ENCODE data around the gene ZSCAN10. TPM values are rescaled to one million over a fixed set of nuclear protein-coding genes. Genes with fewer than 3 reads are reported as not detected.

ZSCAN10 gene
- total and polyA plus RNA-seq, 2 donors (not counting 3 experiments of a cell fraction or from before 2014, with no cell fraction given): not detected

DNA sequence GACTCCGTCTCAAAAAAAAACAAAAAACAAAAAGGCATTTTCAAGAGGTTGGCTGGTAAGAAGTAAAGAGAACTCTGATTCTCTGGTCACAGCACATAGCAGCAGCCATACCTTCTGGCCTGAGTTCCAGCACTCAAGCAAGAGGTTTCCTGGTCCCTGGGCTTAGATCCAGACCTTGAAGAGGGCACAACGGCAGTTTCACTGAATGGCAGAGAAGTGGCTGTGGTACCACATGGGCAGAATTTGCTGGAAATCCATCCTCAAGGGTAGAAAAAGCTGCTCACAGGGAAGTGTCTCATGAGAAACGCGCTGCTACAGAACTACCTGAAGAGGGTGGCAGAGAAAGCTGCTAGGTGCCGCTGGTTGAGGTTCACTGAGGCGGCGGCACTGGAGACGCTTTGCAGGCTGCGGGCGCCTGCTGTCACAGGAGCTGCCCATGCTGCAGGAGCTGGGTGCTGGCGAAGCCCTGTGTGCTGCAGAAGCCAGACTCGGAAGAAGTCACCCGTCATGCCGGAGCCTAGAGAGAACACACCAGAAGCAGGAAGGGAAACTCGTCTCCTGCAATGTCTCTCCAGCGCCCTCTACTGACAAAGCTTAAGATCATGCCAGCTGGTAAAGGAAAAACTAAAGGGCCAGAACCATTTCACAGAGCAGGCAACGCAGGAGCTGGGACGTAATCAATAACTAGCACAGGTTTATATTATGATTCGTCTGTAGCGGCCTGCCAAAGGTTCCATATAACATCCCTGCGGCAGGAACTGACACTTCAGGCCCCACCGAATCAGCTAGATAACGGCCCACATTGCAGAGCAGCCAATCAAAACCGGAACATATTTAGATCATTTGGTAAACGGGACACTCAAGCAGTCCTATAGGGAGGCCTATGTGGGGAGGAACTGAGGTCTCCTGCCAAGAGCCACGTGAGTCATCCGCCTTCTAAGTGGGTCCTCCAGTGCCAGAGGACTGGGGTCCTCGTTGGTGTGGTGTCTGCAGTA, 30.3 kb upstream of the ZSCAN10 start:
- FAIRE-seq: peak; percentile 98
- TF ChIP-seq POLR2AphosphoS5 (IDR thresholded peaks at IDR 0.05; ENCODE audit: insufficient read depth, low read depth, low read length) (peak; percentile 69), POLR2A (IDR thresholded peaks at IDR 0.05; ENCODE audit: low read depth, low read length) (peak; percentile 48), JUN (IDR thresholded peaks at IDR 0.05; ENCODE audit: borderline replicate concordance, insufficient read depth, insufficient read length, low read depth) (no peak), GATA2 (IDR thresholded peaks at IDR 0.05; ENCODE audit: insufficient read depth, insufficient read length, low read depth, low read length) (no peak)
- TF ChIP-seq, protein P1, sequence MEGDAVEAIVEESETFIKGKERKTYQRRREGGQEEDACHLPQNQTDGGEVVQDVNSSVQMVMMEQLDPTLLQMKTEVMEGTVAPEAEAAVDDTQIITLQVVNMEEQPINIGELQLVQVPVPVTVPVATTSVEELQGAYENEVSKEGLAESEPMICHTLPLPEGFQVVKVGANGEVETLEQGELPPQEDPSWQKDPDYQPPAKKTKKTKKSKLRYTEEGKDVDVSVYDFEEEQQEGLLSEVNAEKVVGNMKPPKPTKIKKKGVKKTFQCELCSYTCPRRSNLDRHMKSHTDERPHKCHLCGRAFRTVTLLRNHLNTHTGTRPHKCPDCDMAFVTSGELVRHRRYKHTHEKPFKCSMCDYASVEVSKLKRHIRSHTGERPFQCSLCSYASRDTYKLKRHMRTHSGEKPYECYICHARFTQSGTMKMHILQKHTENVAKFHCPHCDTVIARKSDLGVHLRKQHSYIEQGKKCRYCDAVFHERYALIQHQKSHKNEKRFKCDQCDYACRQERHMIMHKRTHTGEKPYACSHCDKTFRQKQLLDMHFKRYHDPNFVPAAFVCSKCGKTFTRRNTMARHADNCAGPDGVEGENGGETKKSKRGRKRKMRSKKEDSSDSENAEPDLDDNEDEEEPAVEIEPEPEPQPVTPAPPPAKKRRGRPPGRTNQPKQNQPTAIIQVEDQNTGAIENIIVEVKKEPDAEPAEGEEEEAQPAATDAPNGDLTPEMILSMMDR (IDR thresholded peaks at IDR 0.05; ENCODE audit: extremely low read depth in 1 of 2, insufficient read depth in 1 of 2, low read depth in 1 of 2, low read length in 2 of 2): peak; percentile 86 to 89
- dilution Hi-C loops (cut with MboI; ENCODE audit: extremely low pct_ligation_motif_present, low sequenced_read_pairs) (no loop called here), intact Hi-C loops (cut with micrococcal nuclease) (loop anchor here (1.0 kb wide), 3 partner anchors 27 to 70 kb away; no protein-coding TSS in a partner anchor)
- peaks cover 14% of the 10 kb centered on the region for H3K79me2 ChIP-seq (ENCODE audit: control insufficient read depth, insufficient read depth, low read length)
- H3K27me3 ChIP-seq (ENCODE audit: control insufficient read depth in 2 of 2, insufficient read depth in 2 of 2, low read length in 2 of 2): no peaks in the 10 kb centered on the region
- POLR2A ChIA-PET: interaction anchor here (1.4 kb wide), 1 partner anchor 70 kb away, joined by 5 read pairs; no protein-coding TSS in a partner anchor
- H3K4me3 ChIP-seq (replicated peaks in 1 of 3; ENCODE audit: insufficient read depth in 1 of 3, low read depth in 1 of 3, low read length in 3 of 3): no peak overlapping the region
- H3K27ac ChIP-seq (ENCODE audit: insufficient read depth, low read depth, low read length): no peak overlapping the region
- CTCF ChIA-PET: interaction anchor here (0.7 to 6.9 kb wide), 31 partner anchors 10 to 372 kb away, joined by 3 to 138 read pairs (median 6); partner anchors contain the start of genes CLUAP1, IL32, ZNF205 and ZSCAN10
- no peak overlapping the region for H3K9ac ChIP-seq (replicated peaks; ENCODE audit: extremely low read depth, insufficient read depth, low read length)
- DNase-seq (ENCODE audit: low read depth, low spot score): peak; percentile 80
- peaks cover 8% of the 10 kb centered on the region for H3K4me1 ChIP-seq (ENCODE audit: control insufficient read depth, extremely low read depth, insufficient read depth, low read length)
- no TSS peak for BruUV-seq (replicated peaks)
- H3K4me2 ChIP-seq (ENCODE audit: insufficient read depth, low read length): peak overlapping the region; percentile 23
- H3K9me1 ChIP-seq (replicated peaks; ENCODE audit: control insufficient read depth, extremely low read depth, insufficient read depth, low read length): no peaks in the 10 kb centered on the region
- H4K20me1 ChIP-seq (replicated peaks; ENCODE audit: control insufficient read depth, extremely low read depth, insufficient read depth, low read length): no peaks in the 10 kb centered on the region
- H2AFZ ChIP-seq (ENCODE audit: low read depth, low read length): no peak overlapping the region
- peaks cover 4% of the 10 kb centered on the region in 2 experiments for H3K36me3 ChIP-seq (ENCODE audit: control insufficient read depth in 2 of 2, extremely low read depth in 1 of 2, insufficient read depth in 2 of 2, low read length in 2 of 2)
- H3K9me3 ChIP-seq (replicated peaks; ENCODE audit: control insufficient read depth, insufficient read depth, low read length): no peaks in the 10 kb centered on the region
